Peyer's patch (tissue), 4 donors: ENCODE measurements around the gene MFAP5.

ENCODE experiments used
- POLR2A ChIP-seq, 2 donors: fragments of 450-650 bp; IDR thresholded peaks; one replicate each; pipeline ENCODE4 v1.5.1; 2017; ENCODE audit warnings: antibody characterized with exemption in 2 of 2, mild to moderate bottlenecking in 2 of 2, moderate library complexity in 2 of 2
- TF ChIP-seq, protein P1 (sequence below), 6 experiments: fragments of 450-650 bp in 4 of 6; fragments of 200-600 bp in 2 of 6; sonication (generic) in 1 of 6; IDR thresholded peaks; one replicate each; pipeline ENCODE4 v1.5.1; 2017 to 2019; ENCODE audit warnings: antibody characterized with exemption in 6 of 6, mild to moderate bottlenecking in 3 of 6, moderate library complexity in 1 of 6

DNA sequence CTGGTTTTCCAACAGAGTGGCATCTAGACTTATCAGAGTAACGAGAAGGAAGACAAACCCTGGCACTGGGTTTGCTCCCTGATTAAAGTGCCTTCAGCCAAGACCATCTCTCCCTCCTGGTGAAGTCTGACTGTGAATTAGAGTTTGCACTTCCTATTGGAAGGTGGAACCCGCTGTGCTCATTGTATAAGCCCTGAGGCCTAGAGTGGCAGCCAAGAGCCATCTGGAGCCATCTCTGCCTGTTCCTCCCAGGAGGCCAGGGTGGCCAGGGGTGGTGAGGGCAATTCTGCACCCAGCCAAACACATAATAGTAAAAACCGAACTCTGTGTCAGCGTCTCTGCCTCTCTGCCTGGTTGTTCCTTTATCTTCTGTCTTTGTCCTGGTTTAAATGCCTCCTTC lies 25.0 kb downstream of the MFAP5 start:
- TF ChIP-seq POLR2A (IDR thresholded peaks at IDR 0.05), result no peak
- TF ChIP-seq, protein P1, sequence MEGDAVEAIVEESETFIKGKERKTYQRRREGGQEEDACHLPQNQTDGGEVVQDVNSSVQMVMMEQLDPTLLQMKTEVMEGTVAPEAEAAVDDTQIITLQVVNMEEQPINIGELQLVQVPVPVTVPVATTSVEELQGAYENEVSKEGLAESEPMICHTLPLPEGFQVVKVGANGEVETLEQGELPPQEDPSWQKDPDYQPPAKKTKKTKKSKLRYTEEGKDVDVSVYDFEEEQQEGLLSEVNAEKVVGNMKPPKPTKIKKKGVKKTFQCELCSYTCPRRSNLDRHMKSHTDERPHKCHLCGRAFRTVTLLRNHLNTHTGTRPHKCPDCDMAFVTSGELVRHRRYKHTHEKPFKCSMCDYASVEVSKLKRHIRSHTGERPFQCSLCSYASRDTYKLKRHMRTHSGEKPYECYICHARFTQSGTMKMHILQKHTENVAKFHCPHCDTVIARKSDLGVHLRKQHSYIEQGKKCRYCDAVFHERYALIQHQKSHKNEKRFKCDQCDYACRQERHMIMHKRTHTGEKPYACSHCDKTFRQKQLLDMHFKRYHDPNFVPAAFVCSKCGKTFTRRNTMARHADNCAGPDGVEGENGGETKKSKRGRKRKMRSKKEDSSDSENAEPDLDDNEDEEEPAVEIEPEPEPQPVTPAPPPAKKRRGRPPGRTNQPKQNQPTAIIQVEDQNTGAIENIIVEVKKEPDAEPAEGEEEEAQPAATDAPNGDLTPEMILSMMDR (IDR thresholded peaks at IDR 0.05), result no peak
